Osteocyte (in vitro differentiated cells): ENCODE measurements around the gene ARSA. TPM values are rescaled to one million over a fixed set of nuclear protein-coding genes. Genes with fewer than 3 reads are reported as not detected.
"Not testable (repeated sequence)": the region's sequence is repeated elsewhere in the genome, so short reads cannot be mapped to it uniquely, and the experiment has no call there.

Source experiments
- DNase-seq: peaks from one replicate; pipeline ENCODE4 v3.0.0; 2021; ENCODE audit warnings: mixed read lengths; ENCODE audit not compliant: unreplicated experiment; ENCODE audit errors: extremely low spot score
- H3K27ac Mint-ChIP-seq: one replicate; pipeline ENCODE4 v1.8.0; 2021; ENCODE audit warnings: mild to moderate bottlenecking, mixed read lengths; ENCODE audit not compliant: unreplicated experiment
- H3K27me3 Mint-ChIP-seq: one replicate; pipeline ENCODE4 v1.8.0; 2021; ENCODE audit warnings: mixed read lengths; ENCODE audit not compliant: unreplicated experiment
- H3K36me3 Mint-ChIP-seq: one replicate; pipeline ENCODE4 v1.8.0; 2021; ENCODE audit warnings: mixed read lengths; ENCODE audit not compliant: unreplicated experiment
- H3K4me1 Mint-ChIP-seq: one replicate; pipeline ENCODE4 v1.8.0; 2021; ENCODE audit warnings: mixed read lengths; ENCODE audit not compliant: unreplicated experiment
- H3K4me3 Mint-ChIP-seq: one replicate; pipeline ENCODE4 v1.8.0; 2021; ENCODE audit warnings: mild to moderate bottlenecking, moderate library complexity, mixed read lengths; ENCODE audit not compliant: unreplicated experiment
- H3K9me3 Mint-ChIP-seq: one replicate; pipeline ENCODE4 v1.8.0; 2021; ENCODE audit warnings: mixed read lengths; ENCODE audit not compliant: unreplicated experiment
- CTCF ChIP-seq: fragments of 200-600 bp; sonication (generic); IDR thresholded peaks from 2 replicates; pipeline ENCODE4 v1.5.0; 2021; ENCODE audit warnings: antibody characterized with exemption, mild to moderate bottlenecking, moderate library complexity
- total RNA-seq: library from RNA; stranded (reverse); gene quantifications from 2 replicates; pipeline ENCODE4 v1.2.1, GENCODE V29; 2021

ARSA gene
- total RNA-seq, 1 donor from 2014 or later = 43.5 TPM

- H3K9me3 Mint-ChIP-seq = peaks cover 9% of the 10 kb centered on the region
- H3K27ac Mint-ChIP-seq = no peak overlapping the region
- peaks cover 6% of the 10 kb centered on the region for H3K27me3 Mint-ChIP-seq
- TF ChIP-seq CTCF = no peak
- H3K36me3 Mint-ChIP-seq = no peaks in the 10 kb centered on the region
- H3K4me3 Mint-ChIP-seq = no peak overlapping the region
- DNase-seq = no peak
- peaks cover 14% of the 10 kb centered on the region for H3K4me1 Mint-ChIP-seq
Measured at GRCh38 chr22:50653256-50653655, 25.3 kb upstream of the ARSA start.

- peaks cover 12% of the 10 kb centered on the region for H3K4me1 Mint-ChIP-seq
- not testable (repeated sequence) for DNase-seq, H3K4me3 Mint-ChIP-seq, H3K27me3 Mint-ChIP-seq, H3K27ac Mint-ChIP-seq, H3K9me3 Mint-ChIP-seq, H3K36me3 Mint-ChIP-seq
Measured at GRCh38 chr22:50643821-50644101, 15.8 kb upstream of the ARSA start.

DNA sequence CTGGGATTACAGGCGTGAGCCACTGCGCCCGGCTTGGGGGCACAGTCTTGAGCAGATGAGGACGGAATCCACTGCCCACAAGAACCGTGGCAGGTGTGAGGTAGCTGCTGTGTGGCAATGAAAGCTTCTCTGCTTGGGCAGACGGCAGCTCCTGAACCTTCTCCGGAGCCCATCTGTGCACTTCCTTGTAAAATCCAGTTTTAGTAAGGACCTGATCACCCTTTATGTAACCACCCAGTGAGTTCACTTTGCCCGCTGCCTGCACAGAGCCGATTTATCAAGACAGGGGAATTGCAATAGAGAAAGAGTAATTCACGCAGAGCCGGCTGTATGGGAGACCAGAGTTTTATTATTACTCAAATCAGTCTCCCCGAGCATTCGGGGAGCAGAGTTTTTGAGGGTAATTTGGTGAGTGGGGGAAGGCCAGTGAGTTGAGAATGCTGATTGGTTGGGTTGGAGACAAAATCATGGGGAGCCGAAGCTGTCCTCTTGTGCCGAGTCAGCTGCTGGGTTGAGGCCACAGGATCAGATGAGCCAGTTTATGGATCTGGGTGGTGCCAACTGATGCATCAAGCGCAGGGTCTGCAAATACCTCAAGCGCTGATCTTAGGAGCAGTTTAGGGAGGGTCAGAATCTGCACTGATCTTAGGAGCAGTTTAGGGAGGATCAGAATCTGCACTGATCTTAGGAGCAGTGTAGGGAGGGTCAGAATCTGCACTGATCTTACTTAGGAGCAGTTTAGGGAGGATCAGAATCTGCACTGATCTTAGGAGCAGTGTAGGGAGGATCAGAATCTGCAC, 15.3 kb upstream of the ARSA start:
- H3K27me3 Mint-ChIP-seq, DNase-seq, H3K4me3 Mint-ChIP-seq, H3K27ac Mint-ChIP-seq, H3K9me3 Mint-ChIP-seq, H3K36me3 Mint-ChIP-seq: not testable (repeated sequence)
- H3K4me1 Mint-ChIP-seq = peaks cover 12% of the 10 kb centered on the region

DNA sequence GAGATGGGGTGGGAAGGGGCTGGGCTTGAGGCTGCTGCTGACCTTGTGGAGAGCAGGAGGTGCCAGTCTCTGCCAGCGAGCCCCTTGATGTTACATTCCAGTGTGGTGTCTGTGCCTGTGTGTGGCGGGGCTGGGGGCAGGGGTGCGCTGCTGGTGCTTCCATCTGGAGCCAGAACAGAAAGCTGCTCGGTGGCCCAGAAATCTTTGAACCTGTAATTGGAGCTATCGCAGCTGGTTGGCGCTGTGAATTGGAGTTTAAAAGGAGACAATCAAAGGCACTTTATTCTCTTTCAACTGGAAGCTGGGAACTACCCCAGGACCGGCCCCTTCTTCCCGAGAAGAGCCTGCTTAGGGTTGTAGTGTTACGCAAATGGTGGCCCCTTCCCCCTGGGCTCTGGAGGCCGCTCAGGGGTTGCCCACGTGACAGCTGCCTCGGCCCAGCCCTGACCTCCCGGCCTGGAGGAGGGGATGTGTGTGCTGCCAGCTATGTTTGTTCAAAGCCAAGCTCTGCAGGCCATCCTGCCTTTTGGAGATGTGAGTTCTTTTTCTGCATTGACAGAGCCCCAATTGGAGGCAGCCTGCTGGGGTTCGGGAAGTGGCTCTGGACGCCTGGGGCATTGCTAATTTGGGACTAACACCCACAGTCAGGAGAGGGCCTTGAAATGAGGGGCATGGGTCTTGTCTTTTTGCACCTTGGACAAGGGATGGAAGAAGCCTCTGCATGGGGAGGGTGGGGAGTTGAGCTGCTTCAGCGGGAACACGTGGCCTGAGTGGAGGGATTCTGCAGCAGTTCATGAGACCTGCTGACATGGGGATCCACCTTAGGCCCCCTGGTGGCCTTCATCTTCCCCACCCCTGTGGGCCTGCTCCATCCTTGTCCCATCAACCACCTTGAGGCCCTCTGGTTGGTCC, 14.0 kb upstream of the ARSA start:
- peak; percentile 50 for TF ChIP-seq CTCF
- no peak overlapping the region for H3K27ac Mint-ChIP-seq
- peaks cover 12% of the 10 kb centered on the region for H3K4me1 Mint-ChIP-seq
- peak overlapping the region; percentile 14 for H3K4me3 Mint-ChIP-seq
- H3K27me3 Mint-ChIP-seq = no peaks in the 10 kb centered on the region
- DNase-seq = no peak
- H3K9me3 Mint-ChIP-seq = no peaks in the 10 kb centered on the region
- H3K36me3 Mint-ChIP-seq = no peaks in the 10 kb centered on the region

DNA sequence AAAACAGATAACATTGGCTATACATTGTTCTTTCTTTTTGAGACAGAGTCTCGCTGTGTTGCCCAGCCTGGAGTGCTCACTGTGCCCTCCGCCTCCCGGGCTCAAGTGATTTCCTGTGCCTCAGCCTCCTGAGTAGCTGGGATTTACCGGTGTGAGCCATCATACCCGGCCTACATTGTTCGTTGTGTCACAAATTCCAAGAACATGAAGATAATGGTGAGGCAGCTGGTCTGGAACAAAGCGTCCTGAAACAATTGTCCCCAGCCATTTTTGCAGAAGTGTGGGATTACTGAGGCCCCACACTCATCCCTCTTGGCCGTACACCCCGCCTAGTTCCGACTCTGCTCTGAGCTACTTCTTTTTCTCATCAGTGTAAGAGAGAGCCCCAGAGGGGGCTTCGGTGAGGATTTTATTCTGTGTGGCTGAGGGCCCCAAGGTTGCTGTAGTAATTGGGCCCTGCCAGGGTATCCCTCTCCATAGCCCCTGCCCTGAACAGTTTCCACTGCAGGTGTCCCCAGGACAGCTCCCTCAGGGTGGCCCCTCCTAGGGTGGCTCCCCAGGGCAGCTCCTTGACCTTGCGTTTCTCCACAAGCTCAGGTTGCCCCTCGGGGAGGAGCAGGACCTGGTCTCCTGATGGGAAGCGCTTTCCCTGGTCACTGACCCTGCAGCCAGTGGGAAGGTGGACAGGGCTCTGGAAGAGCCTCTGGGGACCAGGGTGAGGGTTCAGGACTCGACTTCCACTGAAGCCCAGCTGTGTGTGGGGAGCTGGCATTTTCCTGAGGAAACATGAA, 13.1 kb upstream of the ARSA start:
- no peak overlapping the region for H3K4me3 Mint-ChIP-seq
- H3K4me1 Mint-ChIP-seq = peaks cover 12% of the 10 kb centered on the region
- DNase-seq = no peak
- TF ChIP-seq CTCF = no peak
- no peaks in the 10 kb centered on the region for H3K36me3 Mint-ChIP-seq
- H3K27ac Mint-ChIP-seq = no peak overlapping the region
- no peaks in the 10 kb centered on the region for H3K9me3 Mint-ChIP-seq
- H3K27me3 Mint-ChIP-seq = no peaks in the 10 kb centered on the region

DNA sequence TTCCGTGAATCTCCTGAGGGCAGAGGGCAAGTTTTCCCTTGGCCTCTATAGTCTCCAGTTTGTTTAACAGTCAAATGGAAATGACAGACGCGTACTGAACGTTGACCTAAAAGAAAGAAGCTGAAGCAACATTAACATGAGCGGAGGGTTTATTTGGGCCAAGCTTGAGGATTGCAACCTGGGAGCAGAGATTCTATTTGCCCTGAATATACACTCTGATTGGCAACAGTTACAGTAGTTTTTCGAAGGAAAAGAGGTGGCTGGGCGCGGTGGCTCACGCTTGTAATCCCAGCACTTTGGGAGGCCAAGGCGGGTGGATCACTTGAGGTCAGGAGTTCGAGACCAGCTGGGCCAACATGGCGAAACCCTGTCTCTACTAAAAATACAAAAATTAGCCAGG, 12.3 kb upstream of the ARSA start:
- H3K4me3 Mint-ChIP-seq, H3K27me3 Mint-ChIP-seq, DNase-seq, H3K9me3 Mint-ChIP-seq, H3K36me3 Mint-ChIP-seq, H3K27ac Mint-ChIP-seq: not testable (repeated sequence)
- H3K4me1 Mint-ChIP-seq = peaks cover 12% of the 10 kb centered on the region
